ENCODE measurements around the gene DENND2A.

DENND2A gene

DNA sequence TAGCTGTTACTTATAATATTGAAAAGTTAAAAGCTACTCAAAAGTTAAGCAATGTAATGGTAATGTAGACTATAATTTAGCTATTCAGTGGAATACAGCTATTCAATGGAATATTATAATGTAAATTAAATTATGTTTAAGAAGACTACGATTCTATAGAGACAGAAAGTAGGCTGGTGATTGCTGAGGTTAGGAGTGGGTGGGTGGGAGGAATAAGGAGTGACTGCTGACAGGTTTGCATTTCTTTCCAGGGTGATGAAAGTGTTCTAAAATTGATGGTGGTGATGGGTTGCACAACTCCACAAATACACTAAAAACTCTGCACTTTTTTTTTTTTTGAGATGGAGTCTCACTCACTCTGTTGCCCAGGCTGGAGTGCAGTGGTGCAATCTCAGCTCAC is 21.4 kb downstream of the DENND2A start:
- no peak for DNase-seq (ENCODE audit: low spot score)

DNA sequence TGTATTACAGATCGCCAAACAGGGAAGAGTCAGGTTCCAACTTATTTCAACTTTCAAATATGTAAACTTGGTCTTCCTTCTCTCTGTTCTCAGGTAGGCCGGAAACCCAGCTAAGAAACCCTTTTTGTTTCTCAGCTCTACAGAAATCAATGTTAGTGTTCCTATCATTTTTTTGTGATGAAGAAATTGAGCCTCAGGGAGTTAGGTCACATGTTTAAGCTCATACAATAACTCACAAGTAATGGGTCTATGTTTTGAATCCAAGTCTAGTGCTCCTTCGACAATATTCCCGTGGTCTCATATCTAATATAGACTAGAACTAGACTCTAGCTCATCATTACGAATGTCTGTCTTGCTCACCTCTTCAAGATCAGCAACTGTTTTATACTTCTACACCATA is 22.3 kb downstream of the DENND2A start:
- DNase-seq (ENCODE audit: low spot score) = no peak

DNA sequence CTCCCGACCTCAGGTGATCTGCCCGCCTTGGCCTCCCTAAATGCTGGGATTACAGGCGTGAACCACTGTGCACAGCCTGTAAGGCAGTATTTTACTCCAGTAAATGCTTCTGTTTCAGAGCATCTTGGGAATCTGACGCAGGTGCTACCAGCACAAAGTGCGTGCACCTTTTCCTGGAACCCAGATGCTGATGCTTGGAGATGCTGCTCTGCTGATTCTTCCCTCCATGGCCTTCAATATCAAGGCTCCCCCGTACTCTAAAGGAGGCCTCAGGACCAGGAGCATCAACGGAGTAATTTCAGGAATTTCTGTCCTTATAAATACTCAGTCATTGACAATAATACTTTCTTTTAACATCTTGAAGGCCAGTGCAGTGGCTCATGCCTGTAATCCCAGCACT is 23.5 kb downstream of the DENND2A start:
- no peak for DNase-seq (ENCODE audit: low spot score)

DNA sequence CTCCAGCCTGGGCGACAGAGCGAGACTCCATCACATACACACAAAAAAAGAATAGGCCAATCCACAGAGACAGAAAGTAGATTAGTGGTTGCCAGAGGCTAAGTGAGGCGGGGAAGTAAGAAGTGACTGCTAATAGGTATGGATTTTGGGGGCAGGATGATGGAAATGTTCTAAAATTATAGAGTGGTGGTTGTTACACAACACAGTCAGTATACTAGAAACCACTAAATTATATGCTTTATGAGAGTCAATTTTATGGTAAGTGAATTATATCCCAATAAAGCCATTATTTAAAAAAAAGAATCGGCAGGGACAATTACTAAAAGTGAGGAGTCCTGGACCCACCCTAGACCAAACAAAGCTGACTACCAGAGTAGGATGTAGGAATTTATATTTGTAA is 24.3 kb downstream of the DENND2A start:
- DNase-seq (ENCODE audit: low spot score) = no peak

DNA sequence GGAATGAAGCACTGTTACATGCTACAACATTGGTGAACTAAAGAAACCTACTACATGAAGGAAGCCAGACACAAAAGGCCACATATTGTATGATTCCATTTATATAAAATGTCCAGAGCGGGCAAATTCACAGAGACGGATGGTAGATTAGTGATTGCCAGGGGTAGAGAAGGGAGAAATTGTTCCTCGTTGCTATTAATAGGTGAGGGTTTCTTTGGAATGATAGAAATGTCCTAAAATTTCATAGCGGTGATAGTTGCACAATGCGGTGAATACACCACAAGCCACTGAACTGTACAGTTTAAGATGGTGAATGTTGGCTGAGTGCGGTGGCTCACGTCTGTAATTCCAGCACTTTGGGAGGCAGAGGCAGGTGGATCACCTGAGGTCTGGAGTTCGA is 29.0 kb downstream of the DENND2A start:
- DNase-seq (ENCODE audit: low spot score) = no peak

DNA sequence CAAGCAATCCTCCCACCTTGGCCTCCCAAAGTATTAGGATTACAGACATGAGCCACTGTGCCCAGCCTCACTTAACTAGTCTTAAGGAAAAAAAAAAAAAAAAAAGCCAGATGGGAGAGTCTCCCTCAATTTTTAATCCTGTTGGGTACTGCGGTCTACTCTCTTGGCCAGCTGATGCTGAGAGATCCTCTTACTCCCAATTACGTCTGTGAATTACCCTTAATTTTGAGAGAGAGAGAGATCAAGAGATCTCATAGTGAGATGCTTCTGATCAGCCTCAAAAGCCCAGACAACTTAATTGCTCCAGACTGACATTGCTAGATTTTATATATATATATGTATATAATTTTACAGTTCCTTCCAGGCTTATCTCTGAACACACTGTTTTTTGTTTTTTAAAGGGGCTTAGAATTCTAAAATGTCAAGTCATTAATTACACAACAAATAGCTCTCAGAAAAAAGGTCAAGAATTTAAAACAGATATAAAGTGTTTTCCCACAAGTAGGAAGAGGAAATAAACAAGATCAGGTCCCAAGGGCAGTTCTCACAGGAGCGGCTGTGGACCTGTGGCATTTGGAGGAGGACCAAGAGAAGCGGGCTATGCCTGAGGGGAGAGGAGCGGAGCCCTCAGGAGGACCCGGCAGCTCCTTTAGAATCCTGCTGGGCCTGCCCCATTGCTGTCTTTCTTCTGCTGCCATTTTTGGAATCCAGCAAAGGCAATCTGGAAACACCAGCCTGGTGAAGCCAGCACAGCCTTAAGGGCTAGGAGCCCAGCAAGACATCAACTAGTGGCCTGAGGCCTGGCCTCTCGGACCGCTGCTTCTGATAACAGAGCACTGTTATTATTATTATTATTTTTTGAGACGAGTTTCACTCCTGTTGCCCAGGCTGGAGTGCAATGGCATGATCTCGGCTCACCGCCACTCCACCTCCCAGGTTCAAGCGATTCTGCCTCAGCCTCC is 30.1 kb downstream of the DENND2A start:
- no peak for DNase-seq (ENCODE audit: low spot score)

DNA sequence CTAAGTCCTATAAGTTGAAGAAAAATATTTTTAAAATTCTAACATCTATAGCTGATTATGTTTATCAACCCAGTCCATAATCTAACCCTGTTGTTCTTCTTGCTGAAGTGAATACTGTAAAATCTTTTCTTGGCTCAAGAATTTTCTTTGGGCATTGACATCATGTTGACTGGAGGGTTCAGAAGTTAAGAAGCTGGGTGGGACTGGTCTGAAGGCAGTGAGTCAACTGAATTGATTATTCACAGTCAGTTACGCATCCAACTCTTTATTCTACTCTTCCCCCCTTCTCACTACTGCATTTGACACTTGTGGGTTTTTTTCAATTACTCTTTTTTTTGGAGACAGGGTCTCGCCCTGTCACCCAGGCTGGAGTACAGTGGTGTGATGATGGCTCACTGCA is 31.0 kb downstream of the DENND2A start:
- DNase-seq (ENCODE audit: low spot score) = no peak

DNA sequence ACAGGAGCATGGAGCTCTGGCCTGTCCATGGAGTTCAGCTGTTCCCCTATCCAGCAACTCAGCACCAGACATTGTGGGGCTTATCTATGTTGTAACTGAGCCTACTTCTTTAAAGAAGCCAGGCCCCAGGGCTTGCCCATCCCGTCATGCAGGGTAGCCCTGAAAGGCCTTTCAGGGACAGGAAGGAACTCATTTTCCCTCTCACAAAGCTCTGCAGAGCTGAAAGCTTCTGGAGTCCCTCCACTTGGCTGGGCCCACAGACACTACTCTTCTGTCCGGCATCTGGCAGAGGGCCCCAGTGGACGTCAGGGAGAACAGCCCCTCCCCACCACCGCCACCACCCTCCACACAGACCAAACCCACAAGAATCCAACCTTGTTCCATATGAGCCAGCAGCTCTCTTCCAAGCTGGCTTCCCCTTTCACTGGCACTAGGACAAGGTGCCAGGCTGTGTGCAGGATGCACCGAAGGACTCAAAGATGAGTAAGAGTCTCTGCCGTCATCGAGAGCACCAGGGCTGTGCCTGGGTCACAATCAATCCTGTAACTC is 33.1 kb downstream of the DENND2A start:
- peak; percentile 28 for DNase-seq (ENCODE audit: low spot score)

DNA sequence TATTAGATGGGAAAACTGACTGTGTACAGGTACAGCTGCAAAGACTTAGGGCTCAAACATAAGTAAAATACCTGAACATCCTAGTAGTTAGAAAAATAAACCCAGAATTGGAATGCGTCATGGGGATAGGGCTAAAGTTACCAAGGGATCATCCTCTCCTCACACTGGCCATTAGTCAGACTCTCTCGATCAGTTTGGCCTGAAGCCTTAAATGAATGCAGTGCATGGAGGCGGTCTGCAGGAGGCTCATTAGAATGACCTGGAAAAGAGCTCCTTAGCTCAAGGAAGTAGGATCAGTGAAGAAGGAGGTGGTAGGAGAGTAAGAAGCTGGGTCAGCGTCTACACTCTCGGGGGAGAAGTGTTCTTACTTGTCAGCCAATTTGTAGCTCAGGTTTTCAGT is 35.3 kb downstream of the DENND2A start:
- DNase-seq (ENCODE audit: low spot score) = no peak

DNA sequence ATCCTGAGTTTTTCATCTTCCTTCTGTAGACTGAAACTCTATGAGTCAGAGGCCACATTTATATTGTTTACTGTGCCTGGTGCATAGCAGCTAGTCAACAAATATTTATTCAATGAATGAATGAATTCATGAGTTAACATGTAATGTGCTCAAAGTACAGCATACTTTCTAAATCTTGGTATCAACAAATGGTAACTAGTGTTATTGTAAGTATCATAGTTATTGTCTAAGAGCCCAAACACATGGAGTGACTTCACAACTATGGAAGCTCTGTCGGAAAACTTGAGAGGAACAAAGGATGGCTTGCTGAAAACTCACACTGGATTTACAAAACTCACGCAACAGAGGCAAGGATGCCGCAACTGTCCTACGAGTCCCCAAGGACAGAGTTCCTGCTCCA is 35.9 kb downstream of the DENND2A start:
- DNase-seq (ENCODE audit: low spot score) = no peak

DNA sequence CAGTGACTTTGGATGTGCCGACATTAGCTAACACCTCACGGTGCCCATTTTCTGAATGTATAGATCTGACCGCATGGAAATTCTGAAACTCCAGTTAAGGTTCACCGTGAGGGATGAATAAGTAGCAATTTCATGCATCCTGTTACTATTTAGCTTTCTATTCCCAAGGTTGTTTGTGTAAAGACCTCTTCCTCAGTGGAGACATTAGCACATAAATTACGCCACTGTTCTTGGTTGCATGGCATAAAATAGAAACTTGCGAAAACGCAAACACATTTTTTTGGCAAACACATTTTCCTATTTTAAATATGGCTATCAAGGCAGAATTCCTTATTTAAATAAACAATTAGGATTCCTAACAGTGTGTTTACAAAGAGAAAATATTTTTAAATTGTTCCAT is 36.5 kb downstream of the DENND2A start:
- DNase-seq (ENCODE audit: low spot score) = no peak

DNA sequence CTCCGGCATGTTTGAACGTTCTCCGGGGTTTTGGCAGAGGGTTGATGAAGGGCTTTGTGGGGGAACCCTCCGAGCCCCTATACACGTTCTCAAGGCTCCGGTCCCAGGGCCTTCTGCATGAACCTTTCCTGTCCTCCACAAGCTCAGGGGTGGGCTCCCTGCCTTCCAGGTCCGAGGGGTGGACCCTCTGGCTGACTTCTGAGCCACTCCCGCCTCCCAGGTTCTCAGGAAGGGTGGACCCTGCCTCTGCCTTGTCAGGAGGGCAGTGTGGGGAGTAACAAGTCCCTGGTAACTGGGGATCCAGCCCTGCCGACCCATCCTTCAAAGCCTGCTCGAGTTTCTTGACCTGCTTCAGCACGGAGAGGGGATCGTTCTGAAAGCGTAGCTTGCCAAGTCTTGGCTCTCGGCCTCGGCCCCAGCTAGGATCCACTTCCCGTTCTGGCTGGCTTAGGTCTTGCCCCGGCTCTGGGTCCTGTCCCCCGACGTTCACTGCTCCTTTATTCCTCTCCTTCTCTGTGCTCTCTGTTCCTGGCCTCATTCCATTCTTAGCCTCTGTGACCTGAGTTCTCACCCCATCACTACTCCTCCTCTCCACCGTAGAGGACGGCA is 38.9 kb downstream of the DENND2A start:
- DNase-seq (ENCODE audit: low spot score) = no peak

DNA sequence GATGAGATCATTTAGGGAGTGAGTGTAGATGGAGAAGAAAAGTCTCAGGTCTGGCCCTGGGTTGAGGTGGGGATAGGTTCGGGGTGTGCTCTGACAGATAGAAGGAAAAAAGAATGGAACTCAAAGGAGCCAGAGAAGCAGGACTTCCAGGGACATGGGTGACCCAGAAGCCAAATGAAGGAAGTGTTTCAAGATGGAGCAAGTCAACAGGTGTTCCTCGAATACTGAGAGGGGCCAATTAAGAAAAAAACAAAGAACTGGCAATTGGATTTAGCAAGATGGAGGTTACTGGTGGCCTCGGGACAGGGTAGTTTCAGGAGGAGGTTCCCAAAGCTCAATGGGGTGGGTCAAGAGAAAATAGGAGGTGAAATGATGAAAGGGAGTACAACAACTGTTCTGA is 40.3 kb downstream of the DENND2A start:
- DNase-seq (ENCODE audit: low spot score) = no peak

DNA sequence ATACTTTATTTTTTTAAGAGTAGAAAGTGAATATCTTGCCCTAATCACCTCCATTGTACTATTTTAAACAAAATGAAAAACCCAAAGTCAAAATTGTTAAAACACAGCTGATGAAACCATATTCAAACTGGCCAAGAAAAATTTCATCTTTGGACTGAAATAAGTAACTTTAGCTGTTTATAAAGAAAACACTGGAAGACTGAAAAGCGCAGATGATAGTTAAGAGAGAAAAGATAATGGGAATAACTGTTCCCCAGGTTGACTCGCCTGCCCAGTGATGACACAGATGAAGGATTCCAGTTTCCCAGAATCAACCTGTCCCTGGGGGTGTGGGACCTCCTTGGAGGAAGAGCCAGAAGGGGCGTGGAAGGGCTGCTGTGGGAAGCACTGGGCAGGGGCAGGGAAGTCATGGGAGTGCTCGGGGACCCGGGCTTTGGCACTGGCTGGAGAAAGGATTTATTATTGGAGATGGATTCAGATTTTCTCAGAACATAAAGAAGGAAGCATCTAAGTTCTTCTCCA is 43.1 kb downstream of the DENND2A start:
- no peak for DNase-seq (ENCODE audit: low spot score)

DNA sequence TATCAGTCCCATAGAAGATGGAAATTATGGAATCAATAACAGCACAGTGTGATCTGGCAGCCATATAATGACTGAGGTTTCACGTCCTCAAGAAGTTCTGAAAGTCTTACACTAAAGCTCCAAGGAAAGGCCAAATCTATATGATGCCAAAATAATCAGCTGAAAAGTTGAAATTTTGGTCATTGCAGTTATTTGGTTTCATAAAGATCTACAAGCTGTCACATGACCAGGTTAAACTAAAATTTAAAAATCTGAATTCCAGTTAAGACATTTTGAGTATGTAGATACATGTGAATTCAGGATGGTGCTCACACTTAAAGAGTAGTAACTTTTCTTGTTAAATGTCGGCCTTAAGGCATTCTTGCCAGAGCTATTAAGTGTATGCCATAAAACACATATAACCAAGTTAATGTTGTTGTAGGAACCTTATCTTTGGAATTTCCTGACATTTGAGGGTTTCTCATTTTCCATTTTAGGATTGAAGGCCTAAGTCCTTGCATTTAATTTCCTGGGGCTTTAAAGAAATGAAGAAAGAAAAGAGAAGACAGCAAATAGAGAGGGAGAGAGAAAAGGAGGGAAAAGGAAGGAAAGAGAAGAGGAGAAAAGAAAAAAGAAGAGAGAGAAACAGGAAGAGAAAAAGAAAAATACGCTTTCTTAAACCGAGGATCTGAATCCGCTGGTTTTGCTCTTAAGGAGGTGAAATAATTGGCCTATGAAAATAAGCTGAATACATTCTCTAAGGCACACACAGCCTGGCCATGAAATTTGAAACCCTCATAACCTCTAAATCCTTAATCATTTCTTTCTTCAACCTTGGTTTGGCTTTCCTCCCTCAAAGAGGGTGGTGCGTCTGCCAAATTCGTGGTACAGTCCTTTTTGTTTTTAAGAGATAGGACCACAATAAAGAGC is 43.8 kb downstream of the DENND2A start:
- DNase-seq (ENCODE audit: low spot score) = no peak

DNA sequence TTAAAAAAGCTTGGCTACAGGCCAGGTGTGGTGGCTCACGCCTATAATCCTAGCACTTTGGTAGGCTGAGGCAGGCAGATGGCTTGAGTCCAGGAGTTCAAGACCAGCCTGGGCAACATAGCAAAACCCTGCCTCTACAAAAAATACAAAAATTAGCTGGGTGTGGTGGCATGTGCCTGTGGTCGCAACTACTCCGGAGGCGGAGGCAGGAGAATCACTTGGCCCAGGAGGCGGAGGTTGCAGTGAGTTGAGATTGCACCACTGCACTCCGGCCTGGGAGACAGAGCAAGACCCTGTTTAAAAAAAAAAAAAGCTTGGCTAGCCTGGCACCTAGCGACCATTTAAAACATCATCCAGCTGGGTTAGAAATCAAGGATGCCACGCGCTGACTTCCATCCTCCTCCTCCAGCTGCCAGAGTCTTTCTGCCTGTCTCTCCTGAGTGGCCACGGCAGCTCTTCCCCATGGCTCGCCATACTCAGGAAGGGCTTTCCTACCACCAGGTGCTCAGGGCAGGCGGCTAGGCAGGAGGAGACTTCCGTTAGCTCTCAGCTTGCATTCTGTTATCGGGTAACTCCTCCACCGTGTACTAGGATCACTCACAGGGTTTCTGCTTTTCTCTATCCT is 45.0 kb downstream of the DENND2A start:
- no peak for DNase-seq (ENCODE audit: low spot score)

DNA sequence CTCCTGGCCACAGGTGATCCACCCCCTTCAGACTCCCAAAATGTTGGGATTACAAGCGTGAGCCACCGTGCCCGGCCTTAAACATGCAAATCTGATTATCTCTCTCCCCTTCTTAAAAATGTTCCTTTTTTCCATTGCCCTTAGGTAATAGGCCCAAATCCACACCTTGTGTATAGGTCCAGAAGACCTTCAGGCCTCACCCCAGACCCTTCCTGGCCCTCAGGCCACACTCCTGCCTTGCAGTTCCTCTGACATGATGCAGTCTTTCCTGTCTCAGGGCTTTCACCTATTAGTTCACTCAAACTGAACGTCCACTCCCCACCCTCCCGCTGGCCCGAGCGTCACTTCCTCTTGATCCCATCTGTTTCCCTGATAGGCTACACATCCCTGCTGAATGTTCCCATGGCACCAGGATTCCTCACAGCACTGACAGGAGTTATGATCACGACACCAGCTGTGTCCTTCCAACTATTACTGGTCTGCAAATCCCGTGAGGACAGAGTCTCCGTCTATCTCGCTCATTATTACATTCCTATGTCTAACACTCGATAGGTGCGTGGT is 46.4 kb downstream of the DENND2A start:
- no peak for DNase-seq (ENCODE audit: low spot score)

DNA sequence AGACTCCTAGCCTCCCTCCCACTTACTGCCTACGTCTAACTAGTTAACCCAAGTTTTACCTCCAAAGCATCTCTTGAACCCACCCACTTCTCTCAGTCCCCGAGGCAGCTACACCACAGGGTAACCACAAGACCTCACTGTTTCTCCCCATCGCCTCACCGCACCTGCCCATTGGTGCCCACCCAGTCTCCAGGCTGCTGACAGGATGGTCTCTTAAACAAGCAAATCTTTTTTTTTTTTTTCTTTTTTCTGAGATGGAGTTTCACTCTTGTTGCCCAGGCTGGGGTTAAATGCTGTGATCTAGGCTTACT is 47.0 kb downstream of the DENND2A start:
- DNase-seq (ENCODE audit: low spot score) = no peak

DNA sequence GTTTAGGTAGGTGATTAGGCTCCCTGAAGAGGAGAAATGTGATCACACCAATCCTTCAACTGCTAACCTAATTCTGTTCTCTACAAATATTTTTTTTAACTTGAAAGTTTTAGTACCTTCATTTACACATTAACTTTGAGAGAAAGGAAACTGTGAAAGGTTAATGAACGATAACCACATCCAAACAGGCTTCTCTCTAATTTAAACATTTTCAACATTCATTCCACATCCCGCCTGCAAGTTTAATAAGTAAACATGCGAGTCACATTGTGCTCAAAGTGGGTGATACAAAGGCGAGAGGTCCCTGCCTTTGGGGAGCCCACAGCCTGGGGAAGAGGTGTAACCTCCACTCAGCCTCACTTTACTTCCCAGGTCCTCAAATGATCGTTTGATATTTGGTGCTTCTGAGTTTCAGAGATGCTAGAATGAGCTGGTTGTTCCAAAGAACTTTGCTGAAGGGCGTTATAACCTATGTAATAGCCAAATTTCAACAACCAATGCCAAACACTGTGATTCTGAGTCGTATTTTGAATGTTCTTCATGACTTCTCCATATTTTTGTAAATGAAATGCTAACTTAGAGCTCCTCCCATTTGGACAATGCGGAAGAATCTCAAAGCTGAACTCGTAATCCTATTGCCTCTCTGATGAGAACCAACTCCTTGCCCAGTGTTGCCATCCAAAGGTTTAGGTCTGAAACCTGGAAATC is 47.5 kb downstream of the DENND2A start:
- DNase-seq (ENCODE audit: low spot score) = no peak

DNA sequence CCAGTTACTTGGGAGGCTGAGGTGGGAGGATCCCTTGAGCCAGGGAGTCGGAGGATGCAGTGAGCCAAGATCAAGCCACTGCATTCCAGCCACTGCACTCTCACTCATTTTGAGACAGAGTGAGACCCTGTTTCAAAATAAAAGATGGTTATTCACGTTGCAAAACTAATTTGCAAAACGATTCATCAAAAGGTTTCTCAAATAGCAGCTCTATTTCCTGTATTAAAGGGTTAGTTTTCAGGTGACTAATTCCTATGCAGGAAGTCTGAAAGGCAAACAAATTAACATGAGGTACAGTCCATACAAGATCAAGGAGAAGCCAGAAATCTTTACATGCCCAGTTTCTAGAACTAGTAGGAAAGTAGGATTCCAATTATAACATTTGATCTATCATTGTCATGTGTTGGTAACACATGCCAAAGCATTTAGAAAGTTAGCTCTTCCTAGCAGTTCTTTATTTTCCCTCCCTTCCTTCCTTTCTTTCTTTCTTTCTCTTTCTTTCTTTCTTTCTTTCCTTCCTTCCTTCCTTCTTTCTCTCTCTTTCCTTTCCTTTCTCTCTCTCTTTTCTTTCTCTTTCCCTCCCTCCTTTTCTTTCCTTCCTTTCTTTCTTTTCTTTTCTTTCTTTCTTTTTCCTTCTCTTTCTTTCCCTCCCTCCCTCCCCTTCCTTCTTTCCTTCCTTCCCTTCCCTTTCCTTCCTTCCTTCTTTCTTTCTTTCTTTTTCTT is 49.3 kb downstream of the DENND2A start:
- DNase-seq (ENCODE audit: low spot score) = no peak

All from cerebellar cortex (tissue), 1 donor.